GM21381 (cell line): Measurements from ENCODE around the gene CCR3.
A peak's percentile ranks its signal among the peaks of the same experiment; 100 is the strongest.

Experiments
- ATAC-seq: cut with Tn5 transposase; IDR thresholded peaks from one replicate; pipeline ENCODE4 v1.9.1; 2021; ENCODE audit warnings: mild to moderate bottlenecking, moderate library complexity; ENCODE audit not compliant: unreplicated experiment

CCR3 gene

DNA sequence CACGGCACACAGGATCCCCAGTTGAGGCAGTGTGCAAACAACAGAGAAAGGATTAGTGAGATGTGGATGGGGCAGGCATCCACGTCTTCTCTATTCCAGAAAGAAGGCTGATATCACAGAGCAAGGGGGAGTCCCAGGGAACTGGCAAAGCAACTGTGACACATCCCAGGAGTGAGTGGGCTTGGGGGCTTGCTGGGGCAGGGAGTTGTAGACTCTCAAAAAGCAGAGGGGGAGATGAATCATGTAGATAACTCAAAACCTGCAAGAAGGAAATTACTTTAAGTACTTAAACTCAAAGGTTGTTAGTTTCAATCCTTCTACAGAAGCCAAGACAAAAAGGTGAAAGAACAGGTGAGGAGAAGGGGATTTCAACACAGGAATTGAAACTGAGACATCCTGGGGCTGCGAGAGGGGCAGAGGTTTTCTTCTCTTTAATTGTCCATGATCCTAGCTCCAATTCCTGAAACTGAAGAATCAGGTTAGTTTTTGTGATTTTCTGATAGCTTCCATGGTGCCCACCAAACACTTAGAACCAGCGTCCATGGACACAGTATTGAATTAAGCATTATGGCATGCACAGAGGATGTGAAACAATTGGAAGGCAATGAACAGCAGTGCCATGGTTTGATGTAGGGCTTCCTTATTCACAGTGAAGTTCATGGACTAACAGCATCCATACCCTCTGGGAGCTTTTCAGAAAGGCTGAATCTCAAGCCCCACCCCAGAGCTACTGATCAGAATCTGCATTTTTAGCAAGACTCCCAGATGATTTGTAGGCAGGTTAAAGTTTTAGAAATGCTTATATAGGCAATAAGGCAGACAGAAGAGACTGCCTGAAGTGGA lies 52.0 kb downstream of the CCR3 start:
- no peak for ATAC-seq

- no peak for ATAC-seq
These were observed 54.6 kb downstream of the CCR3 start for GRCh38 chr3:46296826-46297225.

- ATAC-seq: no peak
These were observed 55.6 kb downstream of the CCR3 start for GRCh38 chr3:46297658-46298423.

DNA sequence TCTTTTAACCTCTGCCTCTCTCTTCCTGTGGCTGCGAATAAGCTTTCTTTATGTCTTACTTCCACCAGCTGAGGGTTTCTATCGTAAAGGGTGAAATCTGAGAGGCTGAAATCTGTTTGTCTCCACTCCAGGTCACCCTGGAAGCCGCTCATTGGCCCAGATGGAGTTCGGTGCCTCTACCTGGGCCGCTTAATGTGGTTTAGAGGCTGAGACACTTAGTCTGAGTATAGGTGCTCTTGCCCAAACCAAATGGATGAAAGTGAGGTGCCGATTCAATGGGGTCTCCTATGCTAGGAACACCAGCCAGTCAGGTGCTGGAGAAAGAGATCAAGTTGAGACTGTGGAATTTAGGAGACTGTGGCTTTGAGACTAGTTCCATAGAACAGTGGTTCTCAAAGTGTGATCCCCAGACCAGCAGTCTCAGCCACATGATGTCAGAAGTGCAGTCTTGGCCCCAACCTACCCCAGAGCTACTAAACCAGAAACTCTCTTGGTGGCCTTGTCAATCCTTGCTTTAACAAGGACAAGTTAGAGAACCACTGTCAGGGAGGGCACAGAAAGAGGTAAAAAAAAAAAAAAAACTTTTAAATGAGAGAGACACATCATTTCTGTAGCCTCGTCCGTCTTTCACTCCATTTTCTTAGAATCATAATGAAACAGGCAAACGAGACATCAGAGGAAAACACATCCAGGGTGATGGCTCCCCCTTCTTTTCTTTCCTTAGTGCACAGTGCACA lies 56.8 kb downstream of the CCR3 start:
- peak; percentile 41 for ATAC-seq

DNA sequence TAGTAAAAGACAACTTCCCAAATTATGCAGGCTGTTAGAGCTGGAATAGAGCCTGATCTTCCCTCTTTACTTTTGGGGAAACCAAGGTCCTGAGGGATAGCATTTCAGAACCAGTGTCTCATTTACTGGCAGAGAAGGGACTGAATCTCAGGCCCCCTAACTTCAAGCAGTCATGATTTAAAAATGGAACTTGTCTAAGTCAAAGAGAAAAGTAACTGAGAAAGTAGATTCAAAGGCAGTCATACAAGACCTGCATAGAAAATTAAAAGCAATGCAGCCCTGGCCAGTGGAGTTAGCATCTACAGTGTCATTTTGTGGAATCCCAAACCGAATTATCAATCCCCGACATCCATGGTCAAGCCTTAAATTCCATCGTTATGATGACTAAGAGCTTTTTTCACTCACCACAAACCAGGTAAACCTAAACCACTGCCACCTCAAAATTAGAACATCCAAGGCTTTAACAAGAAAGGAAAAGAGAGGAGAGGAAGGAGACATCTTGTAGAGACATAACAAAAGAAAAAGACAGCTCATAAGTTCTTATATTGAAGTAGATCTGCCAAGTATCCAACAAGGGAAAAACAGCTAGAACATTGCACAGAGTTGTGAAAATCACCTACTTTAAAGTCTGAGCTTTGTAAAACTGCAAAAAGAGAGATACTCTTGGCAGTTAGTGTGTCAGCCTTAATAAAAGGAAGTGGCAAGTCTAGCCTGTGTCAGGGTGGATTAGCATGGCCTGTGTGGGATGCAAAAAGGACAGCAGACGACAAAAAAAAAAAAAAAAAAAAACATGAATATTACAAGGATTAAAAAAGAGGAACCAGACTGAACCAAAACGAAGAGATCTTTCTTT lies 57.6 kb downstream of the CCR3 start:
- ATAC-seq: peak; percentile 14

DNA sequence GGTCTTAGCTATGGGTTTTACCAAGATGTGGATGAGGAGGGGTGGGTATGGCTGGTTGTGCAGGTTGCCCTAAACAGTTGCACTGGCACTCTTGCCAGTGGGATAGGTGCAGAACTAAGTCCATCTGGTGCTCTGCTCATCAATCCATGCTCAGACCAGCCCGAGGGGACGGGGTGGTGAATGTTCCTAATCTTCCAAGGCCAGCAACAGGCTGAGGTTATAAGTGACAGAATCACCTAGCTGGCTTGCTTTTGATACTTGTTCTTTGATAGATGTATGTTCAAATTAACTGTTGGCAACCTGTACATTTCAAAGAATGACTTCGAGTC lies 58.2 kb downstream of the CCR3 start:
- ATAC-seq: no peak

DNA sequence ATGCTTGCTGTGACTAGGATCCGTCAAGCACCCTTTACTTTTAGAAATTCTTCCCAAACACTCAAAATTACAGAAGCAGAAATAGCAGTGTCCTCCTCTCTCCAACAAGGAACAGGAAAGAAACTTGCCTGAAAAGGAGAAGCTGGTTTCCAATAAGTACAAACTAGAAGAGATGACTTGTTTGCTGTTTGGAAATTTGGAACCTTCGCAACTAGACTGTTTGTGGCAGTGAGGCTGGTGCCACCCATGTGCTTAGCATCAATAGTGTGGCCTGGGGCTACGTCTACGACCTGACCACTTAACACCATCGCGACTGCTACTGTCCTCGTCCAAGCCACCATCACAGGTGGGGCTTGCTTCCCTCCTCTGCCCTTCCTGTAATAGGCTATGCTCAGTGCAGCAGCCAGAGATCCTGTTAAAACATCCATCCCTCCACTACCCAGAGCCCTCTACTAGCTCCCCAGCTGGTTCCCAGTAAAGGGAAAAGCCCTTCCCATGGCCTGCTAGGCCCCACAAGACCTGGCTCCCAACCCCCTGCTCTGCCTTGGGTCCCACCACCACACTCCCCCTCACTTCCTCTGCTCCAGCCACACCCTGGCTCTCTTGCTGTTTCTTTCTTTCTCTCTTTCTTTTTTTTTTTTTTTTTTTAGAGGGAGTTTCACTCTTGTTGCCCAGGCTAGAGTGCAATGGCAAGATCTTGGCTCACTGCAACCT lies 59.0 kb downstream of the CCR3 start:
- ATAC-seq: no peak

GRCh38 chr3:46303240-46303639 lies 61.0 kb downstream of the CCR3 start:
- ATAC-seq: no peak

DNA sequence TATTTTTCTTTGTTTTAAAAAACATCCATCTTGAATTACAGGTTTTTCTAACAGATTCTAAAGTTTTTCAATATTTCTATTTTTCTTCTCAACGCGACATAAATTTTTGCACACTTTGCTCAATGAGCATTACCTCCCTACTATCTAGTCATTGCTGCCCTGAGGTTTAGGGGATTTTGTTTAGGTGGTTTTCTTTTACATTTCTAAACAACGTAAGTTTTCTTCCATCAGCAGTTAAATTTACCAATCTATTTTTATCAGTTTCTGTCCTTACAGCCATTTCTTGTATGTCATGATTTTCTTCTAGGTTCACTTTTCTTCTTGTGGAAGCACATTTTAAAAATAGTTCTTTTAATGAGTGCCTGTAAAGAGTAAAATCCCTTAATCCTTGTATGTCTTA lies 62.5 kb downstream of the CCR3 start:
- ATAC-seq: no peak

DNA sequence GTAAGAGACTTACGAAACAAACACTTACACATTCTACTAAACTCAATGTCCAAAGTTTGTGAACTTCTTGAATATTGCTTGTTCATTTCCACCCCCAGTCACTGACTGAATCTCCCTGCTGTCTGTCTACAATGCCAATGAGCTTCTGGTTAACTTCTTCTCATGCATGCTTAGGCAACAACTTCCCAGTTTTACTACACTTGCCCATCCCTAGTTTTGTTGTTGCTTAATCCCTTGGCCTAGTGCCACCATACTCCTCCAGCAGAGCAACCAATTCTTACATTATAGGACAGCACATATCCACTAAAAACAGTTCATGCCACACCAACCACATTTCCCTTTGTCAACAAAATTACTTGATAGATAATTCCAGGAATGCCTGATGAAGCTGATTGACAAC lies 70.7 kb downstream of the CCR3 start:
- no peak for ATAC-seq

DNA sequence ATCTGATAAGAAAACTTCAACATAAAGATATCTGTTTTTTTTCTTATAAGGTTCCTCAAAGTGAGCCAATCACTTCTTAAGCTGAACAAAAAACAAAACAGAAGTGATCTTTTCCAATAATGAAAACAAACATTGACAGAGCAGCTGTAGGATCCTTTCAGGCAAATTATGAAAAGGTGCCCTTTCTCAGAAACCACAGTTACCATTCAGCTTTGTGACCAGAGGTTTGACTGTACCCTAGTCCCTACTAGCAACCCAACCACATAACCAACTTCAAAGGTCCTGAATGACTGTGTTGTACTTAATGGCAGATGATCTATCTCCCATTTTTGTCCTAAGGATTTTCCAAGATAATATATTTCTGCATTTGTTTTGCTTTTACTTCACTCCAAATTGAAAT lies 72.3 kb downstream of the CCR3 start:
- ATAC-seq: no peak

GRCh38 chr3:46316206-46316605 lies 73.9 kb downstream of the CCR3 start:
- ATAC-seq: no peak
